ENCODE measurements around the gene RAB4A. TPM values are rescaled to one million over a fixed set of nuclear protein-coding genes. Genes with fewer than 3 reads are reported as not detected.

The RAB4A gene
- total RNA-seq, 1 experiment from 2014 or later, result 66.7 TPM

GRCh38 chr1:229328598-229329362, 57.9 kb downstream of the RAB4A start:
- H3K4me1 Mint-ChIP-seq, result peaks cover 7 to 13% of the 10 kb centered on the region in 2 experiments
- H3K27ac ChIP-seq (ENCODE audit: insufficient read length, low read depth, low read length), result no peak overlapping the region
- no peaks in the 10 kb centered on the region; the same call in 1 of the 2 replicates for H3K79me2 ChIP-seq (ENCODE audit: insufficient read depth, low read length)
- H3K14ac ChIP-seq (ENCODE audit: insufficient read depth, low read length), result no peak overlapping the region
- no peaks in the 10 kb centered on the region for H3K9me3 Mint-ChIP-seq
- no peak overlapping the region for H2BK12ac ChIP-seq (ENCODE audit: insufficient read length, low read depth, low read length)
- H4K91ac ChIP-seq (ENCODE audit: insufficient read length, low read depth, low read length), result no peak overlapping the region
- no peak overlapping the region for H4K5ac ChIP-seq (ENCODE audit: insufficient read length, low read depth, low read length)
- no peak overlapping the region for H2BK15ac ChIP-seq (ENCODE audit: low read depth, low read length)
- no peak overlapping the region for H2AK5ac ChIP-seq (ENCODE audit: insufficient read length, low read length)
- H3K36me3 Mint-ChIP-seq (ENCODE audit: insufficient read depth in 1 of 3, low read depth in 3 of 3), result peaks cover 9 to 40% (median 26%) of the 10 kb centered on the region in 3 experiments; a peak in 6 of 7 replicates
- H2AFZ ChIP-seq (ENCODE audit: low read length), result no peak overlapping the region
- H3K27ac Mint-ChIP-seq, result no peak overlapping the region; a peak in 1 of 7 replicates
- H4K8ac ChIP-seq (replicated peaks; ENCODE audit: insufficient read length, low read depth, low read length), result no peak overlapping the region
- H3K27me3 ChIP-seq (ENCODE audit: insufficient read depth, low read length), result no peaks in the 10 kb centered on the region
- no peak overlapping the region for H3K18ac ChIP-seq (ENCODE audit: insufficient read length, low read depth, low read length)
- H3T11ph ChIP-seq (ENCODE audit: low read length), result no peak overlapping the region
- H3K23ac ChIP-seq (ENCODE audit: insufficient read length, low read depth, low read length), result no peak overlapping the region
- H3K27me3 Mint-ChIP-seq (ENCODE audit: low read depth), result no peaks in the 10 kb centered on the region
- no peak overlapping the region for H3K4ac ChIP-seq (ENCODE audit: low read depth, low read length)
- no peak overlapping the region for H3K56ac ChIP-seq (ENCODE audit: insufficient read length, low read depth, low read length)
- no peak overlapping the region for H3K4me2 ChIP-seq (ENCODE audit: insufficient read depth, insufficient read length, low read length)
- H3K79me1 ChIP-seq (ENCODE audit: insufficient read depth, low read depth, low read length, poor library complexity, severe bottlenecking), result peaks cover 7% of the 10 kb centered on the region
- TF ChIP-seq CTCF (conservative IDR thresholded peaks at IDR 0.05), result no peak
- no peak overlapping the region for H3K4me3 Mint-ChIP-seq
- no peaks in the 10 kb centered on the region for H4K20me1 ChIP-seq (ENCODE audit: control insufficient read depth, insufficient read depth, insufficient read length)
- no peaks in the 10 kb centered on the region for H3K9me3 ChIP-seq (ENCODE audit: control insufficient read depth, low read depth, low read length)
- H3K4me1 ChIP-seq (ENCODE audit: insufficient read depth, low read length), result no peaks in the 10 kb centered on the region
- H3K23me2 ChIP-seq (ENCODE audit: insufficient read length, low read depth, low read length, poor library complexity, severe bottlenecking), result no peaks in the 10 kb centered on the region
- no peak overlapping the region for H2BK20ac ChIP-seq (ENCODE audit: low read depth, low read length, poor library complexity, severe bottlenecking)
- H3K9ac ChIP-seq (ENCODE audit: extremely low read depth, insufficient read length, low read length), result no peak overlapping the region
- H2BK120ac ChIP-seq (ENCODE audit: low read depth, low read length, poor library complexity, severe bottlenecking), result no peak overlapping the region
- no CpG with 5 or more reads among the region's 7 CpGs for WGBS (ENCODE audit: extremely low coverage, insufficient read length, low lambda C conversion rate)
- no peak overlapping the region for H2BK5ac ChIP-seq (ENCODE audit: insufficient read length, low read length)
- DNase-seq, result no peak
